Measurements from ENCODE around the gene KRTAP10-11.

GRCh38 chr21:44639331-44639655 is 6.9 kb upstream of the KRTAP10-11 start:
- TF ChIP-seq CTCF (IDR thresholded peaks at IDR 0.05) (no peak), POLR2A (IDR thresholded peaks at IDR 0.05) (no peak)
